HG03039 (cell line): ENCODE data around the gene PSMD14.
"Not testable (repeated sequence)": the region's sequence is repeated elsewhere in the genome, so short reads cannot be mapped to it uniquely, and the experiment has no call there.

Source experiments
- ATAC-seq: cut with Tn5 transposase; IDR thresholded peaks from one replicate; pipeline ENCODE4 v1.9.1; 2021; ENCODE audit warnings: mild to moderate bottlenecking, moderate library complexity; ENCODE audit not compliant: unreplicated experiment

The PSMD14 gene

GRCh38 chr2:161335626-161336025, 27.4 kb downstream of the PSMD14 start:
- ATAC-seq, result no peak

GRCh38 chr2:161337247-161337646, 29.0 kb downstream of the PSMD14 start:
- ATAC-seq, result no peak

- ATAC-seq, result not testable (repeated sequence)
Observed at GRCh38 chr2:161339532-161339931, 31.3 kb downstream of the PSMD14 start.

- ATAC-seq, result not testable (repeated sequence)
Observed at GRCh38 chr2:161340930-161341413, 32.7 kb downstream of the PSMD14 start.

- no peak for ATAC-seq
Observed at GRCh38 chr2:161343235-161343634, 35.0 kb downstream of the PSMD14 start.

- no peak for ATAC-seq
Observed at GRCh38 chr2:161344692-161345091, 36.5 kb downstream of the PSMD14 start.

- ATAC-seq, result no peak
Observed at GRCh38 chr2:161351678-161352077, 43.5 kb downstream of the PSMD14 start.

- ATAC-seq, result no peak
Observed at GRCh38 chr2:161352719-161353118, 44.5 kb downstream of the PSMD14 start.

- no peak for ATAC-seq
Observed at GRCh38 chr2:161353543-161353942, 45.3 kb downstream of the PSMD14 start.

GRCh38 chr2:161354106-161354505, 45.9 kb downstream of the PSMD14 start:
- no peak for ATAC-seq

GRCh38 chr2:161355106-161355505, 46.9 kb downstream of the PSMD14 start:
- no peak for ATAC-seq

GRCh38 chr2:161355983-161356382, 47.8 kb downstream of the PSMD14 start:
- ATAC-seq, result no peak

- no peak for ATAC-seq
Observed at GRCh38 chr2:161357097-161357496, 48.9 kb downstream of the PSMD14 start.

GRCh38 chr2:161358838-161359237, 50.6 kb downstream of the PSMD14 start:
- no peak for ATAC-seq

GRCh38 chr2:161360095-161360654, 52.0 kb downstream of the PSMD14 start:
- ATAC-seq, result not testable (repeated sequence)

- no peak for ATAC-seq
Observed at GRCh38 chr2:161362568-161363166, 54.4 kb downstream of the PSMD14 start.

GRCh38 chr2:161367675-161368074, 59.5 kb downstream of the PSMD14 start:
- no peak for ATAC-seq

GRCh38 chr2:161369311-161369710, 61.1 kb downstream of the PSMD14 start:
- no peak for ATAC-seq

- no peak for ATAC-seq
Observed at GRCh38 chr2:161370981-161371380, 62.8 kb downstream of the PSMD14 start.

GRCh38 chr2:161371869-161372268, 63.6 kb downstream of the PSMD14 start:
- ATAC-seq, result no peak

GRCh38 chr2:161373942-161374341, 65.7 kb downstream of the PSMD14 start:
- no peak for ATAC-seq

- no peak for ATAC-seq
Observed at GRCh38 chr2:161374446-161374845, 66.2 kb downstream of the PSMD14 start.

- no peak for ATAC-seq
Observed at GRCh38 chr2:161379740-161380139, 71.5 kb downstream of the PSMD14 start.
